ENCODE results near the gene DENND5A.

GRCh38 chr11:9251311-9251710, 13.8 kb downstream of the DENND5A start:
- no peak for TF ChIP-seq POLR2A (IDR thresholded peaks at IDR 0.05)
- TF ChIP-seq CTCF (IDR thresholded peaks at IDR 0.05): no peak

Data from right lobe of liver (tissue), 4 donors.